ENCODE data around the gene CBLN3. TPM values are rescaled to one million over a fixed set of nuclear protein-coding genes. Genes with fewer than 3 reads are reported as not detected.

CBLN3 gene
- total and polyA plus RNA-seq, 2 of the 4 experiments (the other 2 are of a cell fraction), result 0.72 to 4.5 TPM

DNA sequence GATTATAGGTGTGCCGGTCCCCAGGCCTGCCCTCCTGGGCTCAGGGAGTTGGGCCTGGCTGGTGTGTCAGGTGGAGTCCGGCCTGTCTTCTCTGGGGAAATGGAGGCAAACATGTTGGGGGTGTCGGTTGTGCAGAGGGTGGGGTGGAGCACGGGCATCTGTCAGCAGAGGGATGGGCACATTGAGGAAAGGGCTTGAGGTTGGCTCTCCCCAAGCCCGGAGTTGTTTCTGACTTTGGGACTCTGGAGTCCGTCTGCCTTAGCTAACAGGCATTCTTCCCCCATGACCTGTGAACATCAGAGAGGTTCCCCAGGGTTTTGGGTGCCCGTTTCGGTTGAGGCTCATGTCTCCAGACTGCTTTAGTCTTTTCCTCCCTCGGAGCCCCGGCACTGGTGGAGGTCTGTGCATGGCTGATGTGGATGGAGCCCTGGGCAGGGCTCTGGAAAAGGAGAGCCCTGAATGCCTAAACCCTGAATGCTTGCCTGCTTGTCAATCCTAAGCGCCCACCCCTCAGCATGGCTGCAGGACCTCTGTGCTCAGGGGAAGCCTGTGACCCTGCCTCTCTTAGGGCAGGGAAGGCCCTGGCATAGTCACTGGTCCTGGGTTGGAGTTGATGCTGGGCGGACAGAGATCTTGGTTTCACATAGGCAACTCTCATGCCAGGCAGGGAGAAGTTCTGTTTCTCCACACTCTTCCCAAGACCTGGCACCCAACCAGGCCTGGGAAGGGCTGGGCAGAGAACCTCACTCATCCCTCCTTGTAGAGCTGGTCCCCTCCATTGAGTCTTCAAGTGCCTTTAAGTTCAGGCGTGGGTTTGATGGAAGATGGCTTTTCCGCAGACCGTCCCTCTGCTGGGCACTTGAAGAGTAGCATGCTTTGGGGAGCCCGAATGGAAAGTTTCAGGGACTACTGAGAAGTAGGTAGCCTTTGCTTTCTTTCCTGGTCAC is 17.8 kb downstream of the CBLN3 start:
- Histone ChIP-seq H3K14ac (replicated peaks; ENCODE audit: low read depth, low read length) (no peak overlapping the region), H2AK9ac (replicated peaks; ENCODE audit: low read depth, low read length, poor library complexity) (peak overlapping the region; percentile 49), H3K27ac (ENCODE audit: insufficient read depth, low read length) (no peak overlapping the region), H4K91ac (ENCODE audit: insufficient read depth, low read depth, low read length) (no peak overlapping the region), H3K79me1 (ENCODE audit: low read depth in 1 of 2, low read length in 2 of 2) (no peaks in the 10 kb centered on the region; a peak in 1 of 4 replicates), H3K23ac (ENCODE audit: low read depth, low read length) (no peak overlapping the region), H4K8ac (ENCODE audit: low read depth in 2 of 2, low read length in 2 of 2) (no peak overlapping the region), H3K56ac (ENCODE audit: extremely low read depth, insufficient read depth, low read length) (no peak overlapping the region), H3K9me3 (ENCODE audit: control insufficient read depth, insufficient read depth, low read length) (no peaks in the 10 kb centered on the region), H4K5ac (ENCODE audit: low read depth, low read length) (no peak overlapping the region), H3K4ac (ENCODE audit: low read depth, low read length) (no peak overlapping the region), H3K4me3 (ENCODE audit: insufficient read depth, low read depth, low read length) (no peak overlapping the region), H2BK15ac (ENCODE audit: low read depth, low read length) (no peak overlapping the region), H2BK120ac (ENCODE audit: low read depth, low read length) (no peak overlapping the region), H3K9ac (ENCODE audit: low read depth, low read length) (no peak overlapping the region), H3K4me2 (ENCODE audit: low read depth, low read length) (no peak overlapping the region), H2BK20ac (ENCODE audit: low read depth, low read length) (no peak overlapping the region), H2BK5ac (ENCODE audit: low read depth, low read length, poor library complexity, severe bottlenecking) (no peak overlapping the region), H3K27me3 (ENCODE audit: control insufficient read depth, insufficient read depth, low read length) (no peaks in the 10 kb centered on the region), H3K4me1 (ENCODE audit: control insufficient read depth, insufficient read depth, low read length) (no peaks in the 10 kb centered on the region), H3K9me1 (ENCODE audit: insufficient read depth, low read length) (peaks cover 3% of the 10 kb centered on the region; the same call in 1 of the 2 replicates), H3K36me3 (ENCODE audit: control insufficient read depth, insufficient read depth, low read length) (peaks cover 40% of the 10 kb centered on the region; the same call in 1 of the 2 replicates), H4K20me1 (ENCODE audit: insufficient read depth, low read length) (0 out of 2 replicates have a peak, but pooled peaks cover 3% of the 10 kb centered on the region), H3K18ac (ENCODE audit: low read depth, low read length) (no peak overlapping the region), H2AK5ac (ENCODE audit: low read depth, low read length) (no peak overlapping the region), H2AFZ (replicated peaks; ENCODE audit: low read length, poor library complexity) (peak overlapping the region; percentile 61)
- dilution Hi-C loops (cut with HindIII; ENCODE audit: low sequenced_read_pairs, unreplicated experiment), result no loop called here
- TF ChIP-seq NFE2L2 (IDR thresholded peaks at IDR 0.05; ENCODE audit: low read depth, low read length) (no peak), SMC3 (IDR thresholded peaks at IDR 0.05; ENCODE audit: low read depth, low read length) (peak; percentile 81), MAZ (IDR thresholded peaks at IDR 0.05; ENCODE audit: borderline replicate concordance, low read depth, low read length) (no peak), FOS (IDR thresholded peaks at IDR 0.05; ENCODE audit: low read depth, low read length) (no peak), RAD21 (IDR thresholded peaks at IDR 0.05; ENCODE audit: low read length) (peak; percentile 69), POLR2A (IDR thresholded peaks at IDR 0.05; ENCODE audit: low read depth, low read length) (no peak), CHD1 (IDR thresholded peaks at IDR 0.05; ENCODE audit: low read depth, low read length) (no peak), CEBPB (IDR thresholded peaks at IDR 0.05; ENCODE audit: low read depth, low read length) (no peak), RFX5 (IDR thresholded peaks at IDR 0.05; ENCODE audit: low read depth, low read length) (no peak), MXI1 (IDR thresholded peaks at IDR 0.05; ENCODE audit: borderline replicate concordance, low read depth, low read length) (no peak), MAFK (IDR thresholded peaks at IDR 0.05; ENCODE audit: low read depth, low read length) (no peak)
- TF ChIP-seq, protein P1, sequence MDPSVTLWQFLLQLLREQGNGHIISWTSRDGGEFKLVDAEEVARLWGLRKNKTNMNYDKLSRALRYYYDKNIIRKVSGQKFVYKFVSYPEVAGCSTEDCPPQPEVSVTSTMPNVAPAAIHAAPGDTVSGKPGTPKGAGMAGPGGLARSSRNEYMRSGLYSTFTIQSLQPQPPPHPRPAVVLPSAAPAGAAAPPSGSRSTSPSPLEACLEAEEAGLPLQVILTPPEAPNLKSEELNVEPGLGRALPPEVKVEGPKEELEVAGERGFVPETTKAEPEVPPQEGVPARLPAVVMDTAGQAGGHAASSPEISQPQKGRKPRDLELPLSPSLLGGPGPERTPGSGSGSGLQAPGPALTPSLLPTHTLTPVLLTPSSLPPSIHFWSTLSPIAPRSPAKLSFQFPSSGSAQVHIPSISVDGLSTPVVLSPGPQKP (IDR thresholded peaks at IDR 0.05; ENCODE audit: borderline replicate concordance, low read depth, low read length), result no peak
- TF ChIP-seq, protein P2, sequence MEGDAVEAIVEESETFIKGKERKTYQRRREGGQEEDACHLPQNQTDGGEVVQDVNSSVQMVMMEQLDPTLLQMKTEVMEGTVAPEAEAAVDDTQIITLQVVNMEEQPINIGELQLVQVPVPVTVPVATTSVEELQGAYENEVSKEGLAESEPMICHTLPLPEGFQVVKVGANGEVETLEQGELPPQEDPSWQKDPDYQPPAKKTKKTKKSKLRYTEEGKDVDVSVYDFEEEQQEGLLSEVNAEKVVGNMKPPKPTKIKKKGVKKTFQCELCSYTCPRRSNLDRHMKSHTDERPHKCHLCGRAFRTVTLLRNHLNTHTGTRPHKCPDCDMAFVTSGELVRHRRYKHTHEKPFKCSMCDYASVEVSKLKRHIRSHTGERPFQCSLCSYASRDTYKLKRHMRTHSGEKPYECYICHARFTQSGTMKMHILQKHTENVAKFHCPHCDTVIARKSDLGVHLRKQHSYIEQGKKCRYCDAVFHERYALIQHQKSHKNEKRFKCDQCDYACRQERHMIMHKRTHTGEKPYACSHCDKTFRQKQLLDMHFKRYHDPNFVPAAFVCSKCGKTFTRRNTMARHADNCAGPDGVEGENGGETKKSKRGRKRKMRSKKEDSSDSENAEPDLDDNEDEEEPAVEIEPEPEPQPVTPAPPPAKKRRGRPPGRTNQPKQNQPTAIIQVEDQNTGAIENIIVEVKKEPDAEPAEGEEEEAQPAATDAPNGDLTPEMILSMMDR (conservative IDR thresholded peaks at IDR 0.05; ENCODE audit: low read depth, low read length), result peak; percentile 68
- POLR2A ChIA-PET (ENCODE audit: unreplicated experiment), result no interaction called here
- ATAC-seq (ENCODE audit: low read depth) (peak; percentile 93), DNase-seq (peak; percentile 59)
- no TSS peak for BruUV-seq (replicated peaks)
- intact Hi-C loops (cut with micrococcal nuclease), result loop anchor here (1.0 kb wide), 2 partner anchors 46 to 78 kb away; no protein-coding TSS in a partner anchor
- CTCF ChIA-PET, result interaction anchor here (0.7 to 2.0 kb wide), 3 partner anchors 10 to 78 kb away, joined by 3 to 6 read pairs (median 5); no protein-coding TSS in a partner anchor
- in situ Hi-C loops (cut with MboI; ENCODE audit: low sequenced_read_pairs), result no loop called here
- 60% methylated on average over 2 of the region's 16 CpGs; no CpG with 5 or more reads in 1 of the 2 experiments for WGBS, 2 experiments (ENCODE audit: extremely low coverage in 2 of 2, insufficient read length in 1 of 2)

Data from IMR-90 (cell line).